ENCODE measurements around the gene AMER1. TPM values are rescaled to one million over a fixed set of nuclear protein-coding genes. Genes with fewer than 3 reads are reported as not detected.

The AMER1 gene
- total and polyA plus RNA-seq, 2 donors = 3.6 to 5.0 TPM

DNA sequence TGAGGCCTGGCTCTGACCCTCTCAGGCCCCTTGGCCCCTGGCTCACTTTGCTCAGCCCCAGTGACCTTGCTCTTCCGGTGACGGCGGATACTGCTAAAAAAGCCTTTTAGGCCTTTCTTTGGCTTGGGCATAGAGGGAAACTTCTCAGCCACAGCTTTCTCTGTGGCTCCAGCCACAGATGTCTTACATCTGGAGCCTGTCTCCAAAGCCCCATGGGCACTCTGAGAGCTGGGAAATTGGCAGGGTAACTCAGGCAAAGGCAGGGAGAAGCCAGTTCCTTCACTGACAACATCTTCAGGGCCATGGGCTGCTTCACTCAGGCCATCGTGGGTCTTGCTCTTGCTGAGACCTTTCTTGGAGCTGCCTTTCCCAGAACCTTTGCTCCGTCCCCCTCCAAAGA, 12.8 kb downstream of the AMER1 start:
- 87% methylated on average over 5 of the region's 5 CpGs for WGBS
- no peak overlapping the region for H3K27ac ChIP-seq (ENCODE audit: low read depth)
- no peaks in the 10 kb centered on the region for H3K4me1 ChIP-seq (ENCODE audit: insufficient read depth)
- H3K4me3 ChIP-seq (ENCODE audit: low read depth, low read length) = no peak overlapping the region
- DNase-seq (ENCODE audit: extremely low spot score) = no peak
- H3K36me3 ChIP-seq (ENCODE audit: insufficient read depth) = no peaks in the 10 kb centered on the region

DNA sequence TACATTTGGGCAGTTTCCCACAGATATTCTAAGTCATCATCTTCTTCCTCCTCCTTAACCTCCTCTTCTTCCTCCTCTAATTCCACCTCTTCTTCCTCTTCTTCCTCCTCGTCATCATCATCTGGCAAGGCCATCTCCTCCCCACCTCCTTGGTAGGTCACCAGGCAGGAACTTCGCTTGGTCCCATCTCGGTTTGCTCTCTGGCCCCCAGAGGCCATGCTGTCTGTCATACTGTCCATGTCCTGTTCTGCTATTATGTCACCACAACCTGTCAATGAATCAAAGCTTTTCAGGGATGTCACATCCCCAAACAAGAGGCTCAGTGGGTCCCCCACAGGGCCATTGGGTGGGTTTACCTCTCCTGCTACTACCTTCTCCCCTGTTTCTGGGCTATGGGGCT, 13.5 kb downstream of the AMER1 start:
- Histone ChIP-seq H3K27ac (ENCODE audit: low read depth) (no peak overlapping the region), H3K4me1 (ENCODE audit: insufficient read depth) (no peaks in the 10 kb centered on the region), H3K4me3 (ENCODE audit: low read depth, low read length) (no peak overlapping the region), H3K36me3 (ENCODE audit: insufficient read depth) (no peaks in the 10 kb centered on the region)
- DNase-seq (ENCODE audit: extremely low spot score) = no peak
- WGBS = 99% methylated on average over 3 of the region's 3 CpGs

DNA sequence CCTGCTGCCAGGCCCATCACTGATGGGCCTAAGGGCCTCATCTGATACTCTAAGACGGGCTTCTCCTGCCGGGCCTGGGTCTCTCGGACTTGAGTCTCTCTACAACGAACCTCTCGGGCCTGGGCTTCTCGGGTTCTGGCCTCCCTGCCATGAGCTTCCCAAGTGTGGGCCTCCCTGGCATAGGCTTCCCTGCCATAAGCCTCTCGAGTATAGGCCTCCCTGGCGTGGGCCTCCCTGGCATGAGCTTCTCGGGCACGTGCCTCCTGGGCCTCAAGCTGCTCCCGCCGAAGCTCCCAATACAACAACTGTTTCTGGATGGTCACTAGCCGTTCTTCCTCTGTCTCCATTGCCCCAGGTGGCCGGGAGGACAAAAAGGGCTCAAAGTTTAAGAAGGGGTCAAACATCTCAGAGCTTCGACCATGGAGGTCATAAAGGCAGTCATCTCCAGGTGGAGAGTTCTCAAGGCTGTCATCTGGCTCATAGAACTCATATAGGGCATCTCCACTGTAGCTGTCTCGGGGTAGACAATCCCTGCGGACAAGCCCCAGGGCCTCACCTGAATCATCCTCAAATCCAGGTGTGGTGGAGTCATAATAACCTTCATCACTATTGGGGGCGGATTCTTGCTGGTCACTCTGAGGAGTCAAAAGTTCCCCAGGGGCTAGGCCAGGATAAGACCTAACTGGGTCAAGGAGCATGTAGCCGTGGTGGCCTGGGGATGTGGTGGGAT, 14.1 kb downstream of the AMER1 start:
- Histone ChIP-seq H3K4me3 (ENCODE audit: low read depth, low read length) (no peak overlapping the region), H3K27ac (ENCODE audit: low read depth) (no peak overlapping the region), H3K4me1 (ENCODE audit: insufficient read depth) (no peaks in the 10 kb centered on the region), H3K36me3 (ENCODE audit: insufficient read depth) (no peaks in the 10 kb centered on the region)
- 97% methylated on average over 19 of the region's 19 CpGs for WGBS
- DNase-seq (ENCODE audit: extremely low spot score) = no peak

DNA sequence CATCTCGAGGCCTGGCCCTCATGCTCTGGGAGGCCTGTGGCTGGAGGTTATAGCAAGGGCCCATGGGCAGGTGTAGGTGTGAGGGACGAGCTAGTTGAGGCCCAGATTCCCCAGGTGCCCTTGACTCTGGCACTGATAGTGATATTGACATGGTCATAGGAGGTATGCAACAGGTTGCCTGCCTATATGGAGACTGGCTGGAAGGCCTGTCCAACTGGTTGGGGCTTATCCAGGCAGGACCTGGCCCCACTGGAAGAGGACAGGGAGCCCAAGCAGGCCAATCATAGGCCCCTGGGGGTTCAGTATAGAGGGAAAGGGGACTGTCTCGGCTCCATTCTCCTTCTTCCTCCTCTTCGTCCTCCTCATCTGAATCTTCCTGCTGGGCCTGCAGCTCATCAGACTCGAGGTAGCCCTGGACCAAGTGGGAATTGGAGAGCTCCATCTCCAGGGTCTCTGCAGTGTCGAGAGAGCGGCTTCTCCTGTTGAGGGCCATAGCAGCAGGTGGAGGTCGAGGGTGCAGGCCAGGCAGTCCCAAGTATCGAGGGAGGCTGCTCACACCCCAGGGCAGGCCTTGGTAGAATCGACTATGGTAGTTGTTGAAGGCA, 15.3 kb downstream of the AMER1 start:
- H3K4me3 ChIP-seq (ENCODE audit: low read depth, low read length) = no peak overlapping the region
- H3K27ac ChIP-seq (ENCODE audit: low read depth) = no peak overlapping the region
- no peaks in the 10 kb centered on the region for H3K4me1 ChIP-seq (ENCODE audit: insufficient read depth)
- WGBS = 98% methylated on average over 10 of the region's 10 CpGs
- H3K36me3 ChIP-seq (ENCODE audit: insufficient read depth) = no peaks in the 10 kb centered on the region
- DNase-seq (ENCODE audit: extremely low spot score) = no peak

DNA sequence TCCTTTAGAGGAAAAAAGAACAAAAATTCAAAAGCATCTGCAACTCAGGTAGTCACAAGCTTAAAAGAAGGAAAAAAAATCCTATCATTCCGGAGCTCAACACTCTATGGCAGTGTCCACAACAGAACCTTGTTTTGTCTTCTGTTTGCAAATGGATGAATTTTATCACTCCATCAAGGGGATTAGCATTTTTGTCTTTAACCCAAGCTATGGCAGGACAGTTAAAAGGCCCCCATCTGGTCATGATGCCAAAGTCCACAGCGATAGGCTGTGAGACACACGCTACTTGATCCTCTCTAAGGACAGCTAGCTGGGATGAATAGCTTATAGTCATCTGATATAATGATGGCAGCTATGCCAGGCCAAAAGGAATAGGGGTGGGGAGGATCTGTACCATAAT, 16.6 kb downstream of the AMER1 start:
- WGBS = over 99% methylated on average over 3 of the region's 3 CpGs
- DNase-seq (ENCODE audit: extremely low spot score) = no peak
- H3K4me1 ChIP-seq (ENCODE audit: insufficient read depth) = no peaks in the 10 kb centered on the region
- H3K36me3 ChIP-seq (ENCODE audit: insufficient read depth) = no peaks in the 10 kb centered on the region
- no peak overlapping the region for H3K27ac ChIP-seq (ENCODE audit: low read depth)
- H3K4me3 ChIP-seq (ENCODE audit: low read depth, low read length) = no peak overlapping the region

DNA sequence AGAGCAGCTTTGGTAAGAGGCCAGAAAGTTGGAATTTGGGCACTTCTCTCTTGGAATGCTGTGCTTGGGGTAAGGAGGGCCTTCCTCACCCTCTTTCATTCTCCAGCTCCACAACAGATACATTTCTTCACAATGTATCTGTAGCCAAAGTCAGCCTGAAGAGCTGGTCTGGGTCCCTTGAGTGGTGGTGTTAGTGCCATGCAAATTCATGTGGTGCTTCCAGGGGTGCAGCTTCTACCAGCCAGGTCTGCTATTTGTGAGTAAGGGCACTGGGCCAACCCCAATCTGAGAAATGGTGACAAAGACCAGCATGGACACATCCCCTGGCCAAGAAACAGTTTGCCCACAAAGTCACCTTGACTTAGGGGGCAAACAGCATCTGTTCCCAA, 17.8 kb downstream of the AMER1 start:
- Histone ChIP-seq H3K27ac (ENCODE audit: low read depth) (no peak overlapping the region), H3K4me1 (ENCODE audit: insufficient read depth) (no peaks in the 10 kb centered on the region), H3K36me3 (ENCODE audit: insufficient read depth) (no peaks in the 10 kb centered on the region), H3K4me3 (ENCODE audit: low read depth, low read length) (no peak overlapping the region)
- DNase-seq (ENCODE audit: extremely low spot score) = no peak

DNA sequence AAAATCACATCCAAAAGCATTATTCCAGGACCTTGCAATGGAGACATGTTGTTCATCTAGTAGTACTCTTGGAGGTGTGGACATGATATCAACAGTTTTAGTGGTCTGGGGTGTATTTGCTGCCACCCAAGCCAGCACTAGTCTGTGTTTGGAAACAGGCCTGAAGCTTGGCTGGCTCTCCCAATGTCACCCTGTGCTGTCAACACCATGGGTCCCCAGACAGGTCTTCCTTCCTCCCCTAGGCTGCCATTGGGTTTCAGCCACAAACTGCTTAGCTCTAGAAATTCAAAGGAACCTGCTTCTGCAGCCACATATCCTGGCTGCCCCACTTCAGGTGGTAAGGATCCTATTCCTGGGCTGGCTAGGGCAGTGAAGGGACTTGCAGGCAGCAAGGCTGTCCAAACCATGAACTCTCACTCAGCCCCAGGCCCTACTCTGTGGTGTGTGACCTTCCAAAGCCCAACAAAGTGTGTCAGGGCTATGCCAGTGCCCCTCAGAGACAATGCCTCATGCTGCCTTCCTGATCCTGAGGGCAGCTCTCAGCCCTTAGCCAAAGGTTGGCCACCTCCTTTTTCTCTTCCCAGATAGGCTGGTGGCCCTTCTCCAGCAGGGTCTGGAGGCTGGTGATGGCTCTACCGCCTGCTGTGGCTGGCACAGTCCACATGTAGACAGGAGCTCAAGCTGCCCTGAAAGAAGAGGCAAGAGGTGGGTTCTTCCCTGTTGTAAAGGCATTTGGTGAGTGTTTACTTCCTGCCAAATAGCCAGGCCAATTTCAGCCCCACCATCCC, 18.3 kb downstream of the AMER1 start:
- no peaks in the 10 kb centered on the region for H3K36me3 ChIP-seq (ENCODE audit: insufficient read depth)
- H3K4me3 ChIP-seq (ENCODE audit: low read depth, low read length) = no peak overlapping the region
- DNase-seq (ENCODE audit: extremely low spot score) = no peak
- no peak overlapping the region for H3K27ac ChIP-seq (ENCODE audit: low read depth)
- H3K4me1 ChIP-seq (ENCODE audit: insufficient read depth) = no peaks in the 10 kb centered on the region
- 95% methylated on average over 1 of the region's 1 CpG for WGBS

DNA sequence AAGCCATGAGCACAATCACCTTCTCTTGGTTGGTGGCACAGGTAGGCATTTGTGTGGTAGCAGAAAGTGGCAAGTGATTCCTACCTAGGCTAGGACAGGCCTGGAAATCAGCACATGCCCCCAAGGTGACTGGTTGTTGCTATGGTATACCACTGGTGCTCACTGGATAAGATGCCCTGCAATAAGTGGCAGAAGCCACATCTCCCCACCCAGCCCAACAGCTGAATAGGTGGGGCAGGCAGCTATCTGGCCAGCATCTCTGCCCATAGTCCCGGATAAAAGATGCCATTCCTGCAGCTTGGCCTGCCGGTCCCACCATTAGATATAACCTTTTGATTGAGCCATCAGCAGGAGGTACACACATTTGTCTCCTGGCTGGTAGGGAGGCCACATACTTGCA, 21.1 kb downstream of the AMER1 start:
- no peaks in the 10 kb centered on the region for H3K36me3 ChIP-seq (ENCODE audit: insufficient read depth)
- DNase-seq (ENCODE audit: extremely low spot score) = no peak
- H3K4me3 ChIP-seq (ENCODE audit: low read depth, low read length) = no peak overlapping the region
- 88% methylated on average over 2 of the region's 2 CpGs for WGBS
- no peak overlapping the region for H3K27ac ChIP-seq (ENCODE audit: low read depth)
- no peaks in the 10 kb centered on the region for H3K4me1 ChIP-seq (ENCODE audit: insufficient read depth)

DNA sequence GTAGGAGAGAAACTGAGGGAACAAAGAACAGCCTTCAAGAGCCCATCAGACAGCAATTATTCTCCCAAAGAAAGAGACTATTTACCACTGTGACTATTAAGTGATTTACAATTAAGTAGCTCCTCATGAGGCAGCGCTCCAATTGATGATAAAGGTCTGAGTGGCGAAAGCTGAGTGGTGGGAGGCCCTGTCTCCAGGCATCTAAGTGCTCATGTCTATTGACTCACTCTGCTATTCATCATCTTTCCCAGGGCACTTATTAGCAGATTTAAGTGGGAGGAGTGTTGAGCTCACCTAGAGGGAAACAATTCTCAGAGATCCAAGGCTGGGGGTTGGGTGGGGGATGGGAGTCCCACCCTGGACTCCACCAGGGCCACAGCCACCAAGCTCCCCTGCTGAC, 23.3 kb downstream of the AMER1 start:
- H3K4me1 ChIP-seq (ENCODE audit: insufficient read depth) = no peaks in the 10 kb centered on the region
- H3K27ac ChIP-seq (ENCODE audit: low read depth) = no peak overlapping the region
- DNase-seq (ENCODE audit: extremely low spot score) = no peak
- H3K4me3 ChIP-seq (ENCODE audit: low read depth, low read length) = no peak overlapping the region
- WGBS = 92% methylated on average over 2 of the region's 2 CpGs
- no peaks in the 10 kb centered on the region for H3K36me3 ChIP-seq (ENCODE audit: insufficient read depth)

DNA sequence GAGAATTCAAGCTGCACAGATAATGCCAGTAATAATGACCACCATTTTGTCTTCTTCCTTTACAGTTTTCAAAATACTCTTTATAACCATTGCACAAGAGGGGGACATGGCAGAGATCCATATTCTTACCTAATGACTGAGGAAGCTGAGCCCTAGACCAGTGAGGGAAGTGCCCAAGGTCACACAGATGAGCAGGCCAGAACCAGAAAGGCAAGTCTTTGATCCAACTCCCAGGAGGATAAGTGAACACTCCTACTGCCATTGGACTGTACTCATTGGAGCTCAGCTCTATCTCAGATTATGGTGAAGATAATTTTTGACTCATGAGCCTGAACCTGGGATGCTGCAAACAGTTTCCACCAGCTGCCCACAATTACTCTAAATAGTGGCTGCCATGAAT, 28.6 kb downstream of the AMER1 start:
- no peak for DNase-seq (ENCODE audit: extremely low spot score)
- no peak overlapping the region for H3K27ac ChIP-seq (ENCODE audit: low read depth)
- H3K4me3 ChIP-seq (ENCODE audit: low read depth, low read length) = no peak overlapping the region
- H3K36me3 ChIP-seq (ENCODE audit: insufficient read depth) = no peaks in the 10 kb centered on the region
- no peaks in the 10 kb centered on the region for H3K4me1 ChIP-seq (ENCODE audit: insufficient read depth)

DNA sequence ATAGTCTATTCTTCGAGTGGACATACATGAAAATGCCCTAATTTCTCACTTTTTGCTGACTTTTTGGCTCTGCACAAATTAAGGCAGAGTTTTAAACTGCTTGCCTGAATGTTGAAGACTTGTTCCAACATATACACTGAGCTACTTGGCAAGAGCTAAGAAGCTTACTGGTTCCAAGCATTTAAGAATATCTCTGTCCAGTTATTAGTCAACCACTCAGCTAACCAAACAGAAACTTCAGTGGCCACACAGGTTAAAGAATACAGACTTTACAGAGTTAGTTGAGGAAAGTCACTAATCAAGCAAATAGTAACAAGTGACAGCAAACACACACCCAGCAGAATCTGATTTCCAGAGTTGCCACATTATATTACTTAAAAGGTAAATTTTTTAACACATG, 35.5 kb downstream of the AMER1 start:
- no peak for DNase-seq (ENCODE audit: extremely low spot score)
- no peak overlapping the region for H3K4me3 ChIP-seq (ENCODE audit: low read depth, low read length)
- no peak overlapping the region for H3K27ac ChIP-seq (ENCODE audit: low read depth)
- H3K36me3 ChIP-seq (ENCODE audit: insufficient read depth) = no peaks in the 10 kb centered on the region
- 73% methylated on average over 1 of the region's 1 CpG for WGBS
- H3K4me1 ChIP-seq (ENCODE audit: insufficient read depth) = no peaks in the 10 kb centered on the region

DNA sequence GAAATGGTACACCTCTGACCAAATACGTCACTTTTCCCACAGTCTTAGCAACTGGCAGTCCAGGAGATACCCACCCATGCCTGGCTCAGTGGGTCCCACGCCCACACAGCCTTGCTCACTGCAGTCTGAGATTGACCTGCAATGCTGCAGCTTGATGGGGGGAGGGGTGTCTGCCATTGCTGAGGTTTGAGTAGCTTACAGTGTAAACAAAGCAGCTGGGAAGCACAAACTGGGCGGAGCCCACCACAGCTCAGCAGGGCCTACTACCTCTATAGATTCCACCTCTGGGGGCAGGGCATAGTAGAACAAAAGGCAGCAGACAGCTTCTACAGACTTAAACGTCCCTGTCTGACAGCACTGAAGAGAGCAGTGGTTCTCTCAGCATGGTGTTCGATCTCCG, 52.7 kb downstream of the AMER1 start:
- Histone ChIP-seq H3K4me3 (ENCODE audit: low read depth, low read length) (no peak overlapping the region), H3K36me3 (ENCODE audit: insufficient read depth) (no peaks in the 10 kb centered on the region), H3K27ac (ENCODE audit: low read depth) (no peak overlapping the region), H3K4me1 (ENCODE audit: insufficient read depth) (no peaks in the 10 kb centered on the region)
- no peak for DNase-seq (ENCODE audit: extremely low spot score)
- WGBS = 67% methylated on average over 6 of the region's 6 CpGs

DNA sequence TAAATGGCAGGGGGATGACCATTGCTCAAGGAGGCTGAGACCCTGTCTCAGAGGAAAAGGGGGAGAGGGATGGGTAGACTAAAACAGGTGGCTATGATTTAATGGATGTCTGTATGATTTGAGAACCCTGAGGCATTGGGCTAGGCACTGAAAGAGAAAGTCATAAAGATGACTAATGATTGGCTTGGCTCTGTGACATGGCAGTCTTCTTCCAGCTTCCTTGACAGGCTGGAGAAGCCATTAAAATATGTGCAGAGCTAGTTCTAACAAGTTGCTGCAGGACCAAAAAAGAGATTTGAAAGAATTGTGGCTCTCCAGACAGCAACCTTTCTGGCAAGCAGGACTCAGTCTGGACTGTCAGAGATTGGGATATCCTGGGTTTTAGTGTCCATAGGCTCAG, 53.6 kb downstream of the AMER1 start:
- Histone ChIP-seq H3K4me1 (ENCODE audit: insufficient read depth) (no peaks in the 10 kb centered on the region), H3K27ac (ENCODE audit: low read depth) (no peak overlapping the region), H3K4me3 (ENCODE audit: low read depth, low read length) (no peak overlapping the region), H3K36me3 (ENCODE audit: insufficient read depth) (no peaks in the 10 kb centered on the region)
- no peak for DNase-seq (ENCODE audit: extremely low spot score)

DNA sequence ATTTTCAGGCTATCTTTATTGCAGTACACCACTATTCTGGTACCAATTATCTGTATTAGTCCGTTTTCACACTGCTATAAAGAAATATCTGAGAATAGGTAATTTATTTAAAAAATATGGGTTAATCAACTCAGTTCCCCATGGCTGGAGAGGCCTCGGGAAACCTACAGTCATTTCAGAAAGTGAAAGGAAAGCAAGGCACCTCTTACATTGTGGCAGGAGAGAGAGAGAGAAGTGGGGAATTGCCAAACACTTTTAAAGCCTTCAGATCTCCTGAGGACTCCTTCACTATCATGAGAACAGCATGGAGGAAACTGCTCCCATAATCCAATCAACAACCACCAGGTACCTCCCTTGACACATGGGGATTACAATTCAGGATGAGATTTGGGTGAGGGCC, 54.7 kb downstream of the AMER1 start:
- no peak for DNase-seq (ENCODE audit: extremely low spot score)
- Histone ChIP-seq H3K4me3 (ENCODE audit: low read depth, low read length) (no peak overlapping the region), H3K36me3 (ENCODE audit: insufficient read depth) (no peaks in the 10 kb centered on the region), H3K4me1 (ENCODE audit: insufficient read depth) (no peaks in the 10 kb centered on the region), H3K27ac (ENCODE audit: low read depth) (no peak overlapping the region)
- 78% methylated on average over 2 of the region's 2 CpGs for WGBS

Data from urinary bladder (tissue), 4 donors.